ENCODE data around the gene OSBPL2.

Gene OSBPL2

DNA sequence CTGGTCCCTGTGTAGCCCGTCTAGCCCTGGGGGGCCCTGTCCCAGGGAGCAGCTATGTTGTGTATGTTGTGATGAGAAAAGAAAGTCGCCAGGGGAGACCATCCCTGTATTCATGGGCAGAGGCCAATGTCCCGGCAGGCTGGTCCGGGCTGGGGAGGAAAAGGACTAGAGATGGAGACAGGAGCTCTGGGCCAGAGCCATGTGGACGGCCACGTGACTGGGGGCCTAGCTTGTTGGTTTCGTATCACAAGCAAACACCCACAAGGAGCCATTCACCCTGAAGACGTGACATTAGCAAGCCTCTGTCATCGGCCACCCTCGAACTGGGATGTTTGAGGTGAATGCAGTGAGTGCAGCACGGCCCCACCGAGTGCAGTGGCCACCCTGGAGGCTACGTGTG is 15.3 kb upstream of the OSBPL2 start:
- no peak for DNase-seq

- no peak for DNase-seq
Measured at GRCh38 chr20:62223571-62223970, 14.8 kb upstream of the OSBPL2 start.

DNA sequence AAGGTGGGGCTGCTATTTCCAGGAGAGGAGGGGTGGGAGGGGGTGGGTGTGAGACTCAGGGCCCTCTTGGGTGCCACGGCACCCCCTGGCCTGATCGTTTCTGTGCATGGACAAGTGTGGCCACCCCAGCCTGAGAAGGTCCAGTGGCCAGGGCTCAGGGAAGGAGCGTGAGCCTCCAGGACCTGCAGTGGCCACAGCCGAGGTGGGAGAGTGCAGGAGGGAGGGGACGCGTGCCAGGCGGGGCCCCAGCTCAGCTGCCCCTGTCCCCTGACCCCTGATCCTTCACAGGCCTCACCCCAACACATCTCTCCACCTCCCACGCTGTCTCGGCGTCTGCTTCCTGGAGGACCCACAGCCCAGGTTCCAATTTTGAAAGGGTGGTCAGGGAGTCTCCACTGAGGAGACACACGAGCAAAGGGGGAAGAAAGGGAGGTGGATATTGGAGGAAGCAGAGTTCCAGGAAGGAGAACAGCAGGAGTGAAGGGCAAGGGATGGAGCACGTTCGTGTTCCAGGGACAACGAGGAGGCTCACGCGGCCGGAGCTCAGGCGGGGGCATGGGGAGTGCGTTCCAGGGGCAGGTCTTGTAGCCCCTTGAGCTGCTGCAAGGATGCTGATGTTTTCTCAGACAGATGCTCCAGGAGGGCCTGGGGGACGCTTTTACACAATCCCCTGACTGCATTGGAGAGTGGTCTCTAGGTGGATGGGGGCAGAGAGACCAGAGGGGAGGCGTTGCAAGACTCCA is 14.0 kb upstream of the OSBPL2 start:
- no peak for DNase-seq

DNA sequence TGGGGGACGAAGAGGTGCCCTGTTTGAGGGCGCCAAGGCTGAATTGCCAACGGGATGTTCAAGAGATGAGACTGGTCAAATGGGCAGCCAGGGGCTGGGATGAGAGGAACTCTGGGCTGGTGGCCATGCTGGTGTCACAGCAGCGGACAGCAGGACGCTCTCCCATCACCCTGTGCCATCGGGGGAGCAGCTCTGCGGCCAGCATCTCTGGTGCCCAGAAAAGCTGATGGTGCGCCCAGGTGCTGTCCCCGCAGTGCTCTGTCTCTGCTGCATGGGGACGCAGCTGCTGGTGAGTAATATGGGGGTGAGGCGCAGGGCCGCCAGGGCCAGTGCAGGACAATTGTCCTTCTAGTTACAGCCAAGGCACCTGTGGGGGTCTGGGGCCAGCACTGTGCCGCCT is 13.3 kb upstream of the OSBPL2 start:
- no peak for DNase-seq

GRCh38 chr20:62225820-62226635 is 12.3 kb upstream of the OSBPL2 start:
- DNase-seq, result no peak

DNA sequence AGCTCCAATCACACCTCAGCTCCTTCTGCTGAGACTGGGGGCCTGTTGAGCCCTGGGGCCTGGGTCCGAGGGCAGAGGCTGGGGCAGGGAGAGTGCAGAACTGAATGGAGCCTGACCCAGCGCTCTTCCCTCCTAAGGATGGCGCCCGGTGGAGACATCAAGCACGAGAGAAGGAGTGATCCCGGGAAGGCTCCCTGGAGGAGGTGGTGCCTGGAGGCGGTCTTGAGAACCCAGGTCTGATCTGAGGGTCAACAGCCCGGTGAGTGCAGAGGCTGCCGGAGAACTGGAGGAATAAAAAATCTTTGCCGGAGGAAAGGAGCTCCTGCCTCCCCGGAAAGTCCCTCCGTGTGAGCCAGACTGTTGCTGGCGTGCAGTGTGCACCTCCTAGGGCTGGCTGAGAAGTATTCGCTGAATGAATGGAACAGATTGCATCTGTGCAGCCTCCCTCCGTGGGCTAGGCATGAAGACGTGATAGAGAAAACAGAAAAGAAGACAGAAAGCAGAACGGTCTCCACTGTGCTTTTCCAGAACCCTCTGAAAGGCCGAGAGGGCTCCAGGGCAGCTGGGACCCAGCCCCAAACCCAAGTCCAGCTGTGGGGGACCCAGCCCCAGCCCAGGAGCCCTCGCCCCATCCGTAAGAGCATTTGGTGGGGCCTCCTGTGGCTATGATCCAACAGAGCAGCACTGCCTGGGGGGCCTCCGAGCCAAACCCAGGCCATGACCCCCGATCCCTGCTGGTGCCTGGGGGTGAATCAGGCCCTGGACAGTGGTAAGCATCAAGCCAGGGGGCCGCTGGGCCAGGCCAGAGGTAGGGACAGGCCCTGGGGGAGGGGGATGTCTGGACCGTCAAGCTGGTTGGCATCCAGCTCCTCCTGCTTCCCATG is 11.4 kb upstream of the OSBPL2 start:
- no peak for DNase-seq

- DNase-seq, result no peak
Measured at GRCh38 chr20:62227591-62227976, 10.7 kb upstream of the OSBPL2 start.

DNA sequence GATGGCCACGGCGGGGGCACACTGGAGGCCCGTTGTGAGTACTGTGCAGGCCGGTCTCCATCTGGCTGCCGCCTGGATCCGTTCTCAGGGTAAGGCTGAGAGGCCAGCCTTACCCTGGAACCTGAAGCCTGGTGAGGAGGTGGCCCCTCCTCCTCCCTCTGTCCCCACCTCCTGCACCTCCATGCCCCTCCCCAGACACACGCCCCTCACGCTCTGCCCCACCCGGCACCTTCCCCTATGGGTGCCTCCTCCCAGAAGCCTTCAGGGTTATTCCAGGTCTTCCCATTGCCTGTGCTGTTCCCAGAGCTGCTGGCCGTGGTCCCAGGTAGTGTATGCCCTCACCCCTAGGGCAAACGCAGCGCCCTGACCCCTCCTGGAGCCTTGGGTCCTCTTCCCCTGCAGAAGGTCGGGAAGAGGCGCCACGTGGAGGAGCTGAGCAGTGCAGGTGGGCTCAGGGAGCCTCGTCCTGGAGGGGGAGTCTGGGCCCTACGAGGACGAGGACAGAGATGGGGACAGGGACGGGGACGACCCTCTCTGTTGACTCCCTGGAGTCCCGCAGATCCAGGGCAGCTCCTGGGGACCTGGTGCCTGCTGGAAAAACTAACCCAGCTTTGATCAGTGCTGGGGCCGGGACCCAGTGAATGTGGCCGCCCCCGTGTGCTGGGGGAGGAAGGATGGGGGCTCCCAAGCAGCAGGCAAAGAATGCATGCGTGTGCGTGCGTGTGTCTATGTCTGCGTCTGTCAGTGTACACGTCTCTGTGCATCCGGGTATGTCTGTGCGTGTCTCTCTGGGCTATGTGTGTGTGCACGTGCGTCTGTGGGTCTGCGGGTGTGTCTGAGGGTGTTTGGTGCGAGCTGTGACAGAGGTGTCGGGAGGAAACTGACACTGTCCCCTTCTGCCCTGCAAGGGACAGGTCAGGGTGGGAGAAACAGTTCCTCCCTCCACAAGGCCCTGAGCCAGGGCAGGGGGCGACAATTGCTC is 10.1 kb upstream of the OSBPL2 start:
- DNase-seq, result no peak

GRCh38 chr20:62228982-62229545 is 9.3 kb upstream of the OSBPL2 start:
- DNase-seq, result no peak

- no peak for DNase-seq
Measured at GRCh38 chr20:62229667-62230066, 8.7 kb upstream of the OSBPL2 start.

DNA sequence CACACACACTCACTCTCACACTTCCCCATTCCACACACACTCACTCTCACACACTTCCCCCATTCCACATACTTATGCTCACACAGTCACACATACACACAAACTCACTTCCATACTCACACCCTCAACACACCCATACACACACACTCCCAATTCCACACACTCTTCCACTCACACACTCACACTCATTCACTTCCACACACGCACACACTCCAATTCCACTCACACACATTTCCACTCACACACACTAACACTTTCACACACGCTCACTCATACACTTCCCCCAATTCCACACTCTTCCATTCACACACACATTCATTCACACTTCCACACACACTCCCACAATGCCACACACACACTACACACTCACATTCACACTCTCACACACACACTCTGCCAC is 8.0 kb upstream of the OSBPL2 start:
- no peak for DNase-seq

- DNase-seq, result no peak
Measured at GRCh38 chr20:62230696-62231095, 7.6 kb upstream of the OSBPL2 start.

GRCh38 chr20:62231292-62231691 is 7.0 kb upstream of the OSBPL2 start:
- DNase-seq, result no peak

- DNase-seq, result no peak
Measured at GRCh38 chr20:62232194-62232593, 6.1 kb upstream of the OSBPL2 start.

- DNase-seq, result no peak
Measured at GRCh38 chr20:62232770-62233645, 5.3 kb upstream of the OSBPL2 start.

DNA sequence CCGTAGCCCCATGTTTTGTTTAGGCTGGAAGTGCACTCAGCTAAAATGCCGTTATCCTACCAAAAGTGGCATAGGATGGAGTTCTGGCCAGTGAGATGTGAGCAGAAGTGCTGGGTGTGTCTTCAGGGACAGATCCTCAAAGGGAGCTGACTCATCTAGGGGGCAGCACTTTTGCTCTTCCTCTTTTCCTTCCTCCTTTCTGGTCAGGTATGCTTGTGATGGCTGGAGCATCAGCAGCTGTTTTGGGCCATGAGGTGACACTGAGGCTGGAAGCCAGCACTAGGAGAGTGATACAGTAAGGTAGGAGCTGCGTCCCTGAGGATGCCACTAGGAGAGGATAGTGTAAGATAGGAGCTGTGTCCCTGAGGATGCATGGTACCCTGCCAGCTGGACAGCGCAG is 4.6 kb upstream of the OSBPL2 start:
- DNase-seq, result no peak

- DNase-seq, result no peak
Measured at GRCh38 chr20:62234339-62234738, 4.0 kb upstream of the OSBPL2 start.

GRCh38 chr20:62235001-62235776 is 3.1 kb upstream of the OSBPL2 start:
- no peak for DNase-seq

DNA sequence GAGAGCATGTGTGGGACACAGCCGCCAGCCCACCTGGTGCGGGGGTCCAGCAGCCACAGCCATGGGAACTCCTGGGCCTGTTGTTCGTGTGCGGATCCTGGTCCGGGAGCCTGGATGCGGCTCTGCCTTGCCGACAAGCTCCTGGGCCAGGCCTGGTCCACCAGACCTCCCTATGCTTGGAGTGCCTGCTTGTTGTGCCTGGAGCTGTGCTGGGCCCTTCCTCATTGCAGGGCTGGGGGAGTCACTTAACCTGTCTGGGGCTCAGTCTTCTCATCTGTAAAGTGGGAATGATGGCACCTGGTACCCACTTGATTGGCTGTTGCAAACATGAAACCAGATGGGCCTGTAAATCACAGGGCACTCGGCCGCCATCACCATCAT is 2.6 kb upstream of the OSBPL2 start:
- no peak for DNase-seq

DNA sequence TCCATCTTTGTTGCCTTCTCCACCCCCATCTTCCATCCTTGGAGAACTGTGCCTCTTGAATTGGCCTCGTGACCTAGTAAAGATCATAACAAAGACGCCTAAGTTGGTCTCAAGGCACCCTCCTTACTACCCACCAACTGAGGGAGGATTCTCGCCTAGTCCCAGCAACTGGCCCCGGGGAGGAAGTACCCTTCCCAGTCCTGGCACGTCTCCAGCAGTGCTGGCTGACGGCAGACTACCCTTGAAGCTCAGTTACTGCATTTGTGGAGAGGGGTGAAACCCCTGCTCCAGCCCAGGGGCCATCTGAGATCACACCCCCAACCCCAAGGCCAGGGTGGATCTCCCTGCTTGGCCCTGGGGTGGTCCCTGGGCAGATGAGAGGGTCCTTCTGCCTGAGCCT is 2.1 kb upstream of the OSBPL2 start:
- no peak for DNase-seq
